ENCODE measurements around the gene CYP27A1. TPM values are rescaled to one million over a fixed set of nuclear protein-coding genes. Genes with fewer than 3 reads are reported as not detected.
A peak's percentile ranks its signal among the peaks of the same experiment; 100 is the strongest.

Gene CYP27A1
- total RNA-seq, 1 donor from 2014 or later: 53.1 TPM

DNA sequence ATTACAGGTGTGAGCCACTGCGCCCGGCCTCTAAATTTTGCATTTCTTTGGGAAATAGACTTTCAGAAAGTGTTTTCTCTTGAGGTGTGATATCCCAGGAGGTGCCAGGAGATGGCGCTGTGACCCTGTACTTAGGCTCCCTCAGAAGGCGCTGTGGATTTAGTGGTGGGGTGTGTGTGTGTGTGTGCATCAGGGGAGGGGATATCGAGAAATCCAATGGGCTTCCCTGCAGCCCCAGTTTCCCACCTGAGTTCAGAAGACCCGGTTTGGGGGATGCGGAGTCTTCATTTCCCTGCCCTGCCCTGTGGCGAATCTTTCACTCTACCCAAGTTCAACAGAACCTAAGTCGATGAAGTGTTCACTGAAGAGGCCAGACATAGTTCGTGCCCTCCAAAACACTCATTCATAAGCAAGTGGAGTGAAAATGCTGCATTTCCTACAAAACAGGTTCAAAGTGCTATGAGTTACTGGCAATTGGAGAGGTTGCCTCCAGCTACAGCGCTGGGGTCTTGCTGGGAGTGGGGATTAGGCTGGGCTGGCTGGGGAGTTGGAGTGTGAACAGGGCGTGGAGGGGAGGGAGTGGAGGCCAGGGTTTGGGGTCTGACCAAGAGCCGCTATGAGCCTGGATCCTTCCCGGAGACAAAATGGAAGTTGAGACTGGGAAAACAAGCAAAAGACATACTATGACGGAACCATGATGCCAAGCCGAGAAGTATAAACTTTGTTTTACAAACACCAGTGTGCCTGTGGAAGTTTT is 71.1 kb downstream of the CYP27A1 start:
- no peak overlapping the region for H3K4me3 ChIP-seq
- DNase-seq (ENCODE audit: low spot score in 2 of 2): peak in 1 of 2 donors; percentile 78
- intact Hi-C loops (cut with DNase I): no loop called here
- no peaks in the 10 kb centered on the region for H3K9me3 ChIP-seq
- no peak overlapping the region for H3K27ac ChIP-seq
- no peaks in the 10 kb centered on the region for H3K4me1 ChIP-seq
- no peaks in the 10 kb centered on the region for H3K36me3 ChIP-seq
- H3K27me3 ChIP-seq: no peaks in the 10 kb centered on the region
- TF ChIP-seq, protein P1, sequence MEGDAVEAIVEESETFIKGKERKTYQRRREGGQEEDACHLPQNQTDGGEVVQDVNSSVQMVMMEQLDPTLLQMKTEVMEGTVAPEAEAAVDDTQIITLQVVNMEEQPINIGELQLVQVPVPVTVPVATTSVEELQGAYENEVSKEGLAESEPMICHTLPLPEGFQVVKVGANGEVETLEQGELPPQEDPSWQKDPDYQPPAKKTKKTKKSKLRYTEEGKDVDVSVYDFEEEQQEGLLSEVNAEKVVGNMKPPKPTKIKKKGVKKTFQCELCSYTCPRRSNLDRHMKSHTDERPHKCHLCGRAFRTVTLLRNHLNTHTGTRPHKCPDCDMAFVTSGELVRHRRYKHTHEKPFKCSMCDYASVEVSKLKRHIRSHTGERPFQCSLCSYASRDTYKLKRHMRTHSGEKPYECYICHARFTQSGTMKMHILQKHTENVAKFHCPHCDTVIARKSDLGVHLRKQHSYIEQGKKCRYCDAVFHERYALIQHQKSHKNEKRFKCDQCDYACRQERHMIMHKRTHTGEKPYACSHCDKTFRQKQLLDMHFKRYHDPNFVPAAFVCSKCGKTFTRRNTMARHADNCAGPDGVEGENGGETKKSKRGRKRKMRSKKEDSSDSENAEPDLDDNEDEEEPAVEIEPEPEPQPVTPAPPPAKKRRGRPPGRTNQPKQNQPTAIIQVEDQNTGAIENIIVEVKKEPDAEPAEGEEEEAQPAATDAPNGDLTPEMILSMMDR (IDR thresholded peaks at IDR 0.05): peak; percentile 65 to 74 (median 66)

DNA sequence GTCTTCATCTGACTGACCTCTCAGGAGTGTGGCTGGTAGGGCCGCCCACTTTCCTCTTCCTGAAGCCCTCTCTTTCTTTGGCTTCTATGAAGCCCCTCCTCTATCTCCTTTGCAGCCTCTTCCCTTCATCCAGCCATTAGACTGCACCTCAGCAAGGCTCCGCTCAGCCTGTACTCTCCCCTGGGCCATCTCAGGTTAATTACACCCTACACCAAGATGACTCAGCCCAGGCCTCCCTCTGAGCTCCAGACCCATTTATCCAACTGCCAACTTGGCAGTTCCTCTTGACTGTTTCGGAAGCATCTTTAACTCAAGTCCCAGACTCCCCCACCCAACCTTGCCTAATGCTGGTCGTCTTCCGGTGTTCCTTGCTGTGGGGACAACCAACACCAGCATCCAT is 71.8 kb downstream of the CYP27A1 start:
- H3K4me1 ChIP-seq: no peaks in the 10 kb centered on the region
- no peaks in the 10 kb centered on the region for H3K36me3 ChIP-seq
- intact Hi-C loops (cut with DNase I): no loop called here
- no peak overlapping the region for H3K27ac ChIP-seq
- no peak for DNase-seq (ENCODE audit: low spot score in 2 of 2)
- no peaks in the 10 kb centered on the region for H3K27me3 ChIP-seq
- no peak overlapping the region for H3K4me3 ChIP-seq
- no peaks in the 10 kb centered on the region for H3K9me3 ChIP-seq
- TF ChIP-seq, protein P1 (IDR thresholded peaks at IDR 0.05): no peak

DNA sequence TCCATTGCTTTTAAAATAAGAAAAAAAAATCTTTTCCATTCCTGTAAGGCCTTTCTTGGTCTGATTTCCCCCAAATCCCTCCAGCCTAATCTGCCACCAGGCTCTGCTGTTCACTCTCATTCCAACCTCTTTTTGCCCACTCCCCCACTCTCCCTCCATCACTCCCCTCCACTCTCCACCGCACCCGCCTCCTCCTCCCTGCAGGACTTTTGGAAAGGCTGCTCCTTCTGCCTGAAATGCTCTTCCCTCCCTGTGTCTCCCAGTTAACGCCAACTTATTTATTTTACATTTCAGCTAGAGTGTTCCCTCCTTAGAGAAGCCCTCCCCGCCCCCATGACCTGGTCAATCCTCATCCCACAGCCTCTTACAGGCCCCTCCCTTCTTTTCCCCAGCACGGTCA is 72.9 kb downstream of the CYP27A1 start:
- H3K9me3 ChIP-seq: no peaks in the 10 kb centered on the region
- intact Hi-C loops (cut with DNase I): no loop called here
- no peak for DNase-seq (ENCODE audit: low spot score in 2 of 2)
- H3K27me3 ChIP-seq: peaks cover 8% of the 10 kb centered on the region
- no peaks in the 10 kb centered on the region for H3K36me3 ChIP-seq
- no peak overlapping the region for H3K4me3 ChIP-seq
- H3K4me1 ChIP-seq: peaks cover 0 to under 1% of the 10 kb centered on the region in 2 donors
- TF ChIP-seq, protein P1 (IDR thresholded peaks at IDR 0.05): no peak
- no peak overlapping the region for H3K27ac ChIP-seq

DNA sequence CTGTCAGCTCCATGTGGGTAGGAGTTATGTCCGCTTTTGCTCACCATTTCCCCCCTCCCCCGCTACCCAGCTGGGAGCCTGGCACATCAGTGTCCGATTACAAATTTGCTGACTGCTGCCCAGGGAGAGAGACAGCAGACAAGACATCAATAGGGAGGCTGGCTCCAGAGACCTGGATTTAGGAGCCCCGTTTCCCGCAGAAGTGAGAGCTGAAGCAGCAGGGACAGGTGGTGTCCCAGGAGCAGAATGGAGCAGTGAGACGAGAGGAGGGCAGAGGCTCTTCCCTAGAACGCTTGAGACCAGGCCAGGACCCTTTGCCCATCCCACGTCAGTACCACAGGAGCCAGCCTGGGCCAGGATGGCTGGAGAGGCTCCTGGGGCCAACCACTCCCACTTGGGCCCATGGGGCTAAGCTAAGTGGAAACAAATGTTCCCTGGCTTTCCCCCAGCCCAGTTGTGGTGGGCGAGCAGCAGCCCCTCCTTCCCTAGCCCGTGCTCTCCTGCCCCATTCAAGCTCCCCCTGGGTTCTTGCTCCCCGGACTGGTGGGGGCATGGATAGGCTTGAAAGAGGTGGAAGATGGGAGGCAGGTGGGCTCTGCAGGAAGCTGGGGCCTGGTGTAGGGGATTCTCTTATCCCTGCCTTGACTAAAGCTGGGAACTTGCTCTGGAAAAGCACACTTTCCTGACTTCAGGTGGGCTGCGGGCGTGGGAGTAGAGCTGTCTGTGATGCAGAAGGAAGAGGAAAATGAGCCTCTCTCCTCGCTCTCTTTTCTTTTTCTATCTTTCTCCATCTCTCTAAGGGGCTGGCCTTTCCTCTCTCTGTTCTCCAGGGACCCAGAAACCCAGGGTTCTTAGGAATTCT is 73.6 kb downstream of the CYP27A1 start:
- no peak overlapping the region for H3K4me3 ChIP-seq
- intact Hi-C loops (cut with DNase I): no loop called here
- H3K4me1 ChIP-seq: peaks cover 0 to 7% of the 10 kb centered on the region in 2 donors
- no peaks in the 10 kb centered on the region for H3K9me3 ChIP-seq
- no peak for DNase-seq (ENCODE audit: low spot score in 2 of 2)
- H3K27ac ChIP-seq: no peak overlapping the region
- TF ChIP-seq, protein P1 (IDR thresholded peaks at IDR 0.05): no peak
- H3K27me3 ChIP-seq: peaks cover 15% of the 10 kb centered on the region
- no peaks in the 10 kb centered on the region for H3K36me3 ChIP-seq

DNA sequence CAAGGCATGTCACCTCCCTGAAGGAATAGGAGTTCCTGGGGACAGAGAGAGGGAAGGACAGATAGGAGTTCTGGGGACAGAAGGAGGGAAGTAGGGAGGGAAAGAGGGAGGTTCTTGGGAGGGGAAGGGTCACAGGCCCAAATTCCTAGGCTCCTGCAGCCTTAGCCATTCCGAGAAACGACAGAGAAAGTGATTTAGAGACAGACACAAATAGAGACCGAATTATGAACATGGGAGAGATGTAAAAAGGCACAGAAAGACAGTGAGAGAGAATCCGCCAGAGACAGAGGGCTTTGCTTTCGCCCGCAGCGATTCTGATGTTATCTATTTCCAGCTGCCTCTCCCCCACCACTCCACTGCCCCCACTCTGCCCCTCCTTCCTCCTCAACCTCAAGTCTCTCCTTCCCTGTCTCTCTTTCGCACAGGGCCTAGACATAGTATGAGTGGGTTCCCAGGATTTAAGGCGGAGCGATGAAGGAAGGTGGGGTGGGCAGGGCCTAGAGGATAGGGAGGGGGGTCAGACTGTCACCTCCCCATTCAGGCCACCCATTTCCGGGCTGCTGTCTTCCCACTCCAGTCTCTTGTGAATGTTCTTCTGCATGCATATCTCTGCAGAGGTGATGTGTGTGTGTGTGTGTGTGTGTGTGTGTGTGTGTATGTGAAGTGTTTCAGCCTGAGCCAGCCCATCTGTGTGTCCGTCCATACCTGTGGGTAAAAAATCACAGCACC is 74.4 kb downstream of the CYP27A1 start:
- Histone ChIP-seq H3K36me3 (no peaks in the 10 kb centered on the region), H3K4me3 (no peak overlapping the region), H3K27ac (no peak overlapping the region), H3K4me1 (peaks cover 0 to 14% of the 10 kb centered on the region in 2 donors), H3K9me3 (no peaks in the 10 kb centered on the region), H3K27me3 (peaks cover 22% of the 10 kb centered on the region)
- no peak for DNase-seq (ENCODE audit: low spot score in 2 of 2)
- intact Hi-C loops (cut with DNase I): no loop called here
- TF ChIP-seq, protein P1 (IDR thresholded peaks at IDR 0.05): no peak
